NB4 (cell line): ENCODE results near the gene ARRB2.

Experiments used
- DNase-seq: peaks from one replicate; pipeline ENCODE4 v3.0.0; 2010; ENCODE audit warnings: low read depth
- H3K4me3 ChIP-seq: one replicate; pipeline ENCODE4 v1.5.1; 2011; ENCODE audit warnings: mild to moderate bottlenecking, low read depth, low read length, moderate library complexity
- CTCF ChIP-seq: IDR thresholded peaks from one replicate; pipeline ENCODE4 v1.5.1; 2012; ENCODE audit warnings: low read depth, low read length
- MAX ChIP-seq: IDR thresholded peaks from 2 replicates; pipeline ENCODE4 v1.6.1; 2011; ENCODE audit warnings: low read depth, low read length
- MYC ChIP-seq: IDR thresholded peaks from 2 replicates; pipeline ENCODE4 v1.6.1; 2011; ENCODE audit warnings: low read depth, low read length
- POLR2A ChIP-seq: IDR thresholded peaks from 2 replicates; pipeline ENCODE4 v1.6.1; 2011; ENCODE audit warnings: mild to moderate bottlenecking; ENCODE audit not compliant: insufficient read length; ENCODE audit errors: extremely low read depth

ARRB2 gene

GRCh38 chr17:4743898-4744297 is 33.5 kb downstream of the ARRB2 start:
- TF ChIP-seq MYC (no peak), MAX (no peak), CTCF (no peak), POLR2A (no peak)
- no peak for DNase-seq
- no peak overlapping the region for H3K4me3 ChIP-seq

GRCh38 chr17:4744999-4745969 is 34.9 kb downstream of the ARRB2 start:
- H3K4me3 ChIP-seq = no peak overlapping the region
- DNase-seq = no peak
- no peak for TF ChIP-seq POLR2A
- no peak for TF ChIP-seq MAX
- TF ChIP-seq CTCF = no peak
- no peak for TF ChIP-seq MYC

GRCh38 chr17:4747847-4748246 is 37.4 kb downstream of the ARRB2 start:
- H3K4me3 ChIP-seq = no peak overlapping the region
- no peak for TF ChIP-seq CTCF
- no peak for TF ChIP-seq POLR2A
- TF ChIP-seq MAX = no peak
- no peak for DNase-seq

GRCh38 chr17:4748686-4749085 is 38.3 kb downstream of the ARRB2 start:
- TF ChIP-seq CTCF (no peak), POLR2A (no peak), MYC (no peak), MAX (no peak)
- DNase-seq = no peak
- H3K4me3 ChIP-seq = no peak overlapping the region

GRCh38 chr17:4750606-4751005 is 40.2 kb downstream of the ARRB2 start:
- DNase-seq = no peak
- H3K4me3 ChIP-seq = no peak overlapping the region
- no peak for TF ChIP-seq MAX
- no peak for TF ChIP-seq CTCF
- TF ChIP-seq POLR2A = no peak
- TF ChIP-seq MYC = no peak
